Mesothelial cell of epicardium (in vitro differentiated cells): ENCODE measurements around the gene TFAP2B. TPM values are rescaled to one million over a fixed set of nuclear protein-coding genes. Genes with fewer than 3 reads are reported as not detected.
A peak's percentile ranks its signal among the peaks of the same experiment; 100 is the strongest.

Experiments used
- DNase-seq, 2 experiments: peaks; one replicate each; pipeline ENCODE4 v3.0.0; 2021; ENCODE audit warnings: low spot score in 2 of 2; ENCODE audit not compliant: unreplicated experiment in 2 of 2
- H3K27ac Mint-ChIP-seq: 2 replicates; pipeline ENCODE4 v1.8.0; 2021; ENCODE audit warnings: mixed read lengths
- H3K27me3 Mint-ChIP-seq: 2 replicates; pipeline ENCODE4 v1.8.0; 2021; ENCODE audit warnings: low read depth, mixed read lengths
- H3K36me3 Mint-ChIP-seq: 2 replicates; pipeline ENCODE4 v1.8.0; 2021; ENCODE audit warnings: mixed read lengths
- H3K4me1 Mint-ChIP-seq: 2 replicates; pipeline ENCODE4 v1.8.0; 2021; ENCODE audit warnings: mixed read lengths
- H3K4me3 Mint-ChIP-seq: 2 replicates; pipeline ENCODE4 v1.8.0; 2021; ENCODE audit warnings: mild to moderate bottlenecking, moderate library complexity, mixed read lengths
- H3K9me3 Mint-ChIP-seq: 2 replicates; pipeline ENCODE4 v1.8.0; 2021; ENCODE audit warnings: mixed read lengths
- total RNA-seq: library from RNA; stranded (reverse); gene quantifications from 3 replicates; pipeline ENCODE4 v1.2.1, GENCODE V29; 2021
- TF ChIP-seq, protein P1 (sequence below): fragments of 200-600 bp; sonication (generic); IDR thresholded peaks from one replicate; pipeline ENCODE4 v1.5.0; 2021; ENCODE audit warnings: antibody characterized with exemption; ENCODE audit not compliant: unreplicated experiment

The TFAP2B gene
- total RNA-seq, 1 donor from 2014 or later: 4.9 TPM

DNA sequence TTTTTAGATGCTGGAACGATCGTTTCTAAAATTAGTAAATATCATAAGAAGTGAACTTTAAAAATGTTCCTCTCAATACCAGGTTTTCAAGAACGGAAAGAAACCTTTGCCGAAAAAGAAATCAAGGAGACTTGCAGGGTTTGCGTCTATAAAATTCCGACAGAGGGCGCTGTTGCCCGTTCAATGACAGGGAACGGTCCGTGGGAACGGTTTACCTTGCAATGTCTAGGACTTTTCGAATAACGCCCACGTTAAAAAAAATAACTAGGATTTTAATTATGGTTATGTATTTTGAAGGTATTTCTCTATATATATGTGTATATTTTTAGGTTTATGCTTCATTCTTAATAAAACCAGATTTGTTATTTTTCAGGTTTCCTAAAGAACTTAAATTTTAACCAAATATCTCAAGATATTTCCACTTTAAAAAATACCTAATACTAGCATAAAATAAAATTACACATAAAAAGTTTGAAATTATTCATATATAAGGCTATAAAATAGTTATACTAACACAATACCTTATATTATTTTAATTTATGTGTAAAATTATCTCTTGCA lies 2.5 kb upstream of the TFAP2B start:
- Mint-ChIP-seq H3K36me3 (no peaks in the 10 kb centered on the region), H3K27ac (peak overlapping the region; percentile 68)

DNA sequence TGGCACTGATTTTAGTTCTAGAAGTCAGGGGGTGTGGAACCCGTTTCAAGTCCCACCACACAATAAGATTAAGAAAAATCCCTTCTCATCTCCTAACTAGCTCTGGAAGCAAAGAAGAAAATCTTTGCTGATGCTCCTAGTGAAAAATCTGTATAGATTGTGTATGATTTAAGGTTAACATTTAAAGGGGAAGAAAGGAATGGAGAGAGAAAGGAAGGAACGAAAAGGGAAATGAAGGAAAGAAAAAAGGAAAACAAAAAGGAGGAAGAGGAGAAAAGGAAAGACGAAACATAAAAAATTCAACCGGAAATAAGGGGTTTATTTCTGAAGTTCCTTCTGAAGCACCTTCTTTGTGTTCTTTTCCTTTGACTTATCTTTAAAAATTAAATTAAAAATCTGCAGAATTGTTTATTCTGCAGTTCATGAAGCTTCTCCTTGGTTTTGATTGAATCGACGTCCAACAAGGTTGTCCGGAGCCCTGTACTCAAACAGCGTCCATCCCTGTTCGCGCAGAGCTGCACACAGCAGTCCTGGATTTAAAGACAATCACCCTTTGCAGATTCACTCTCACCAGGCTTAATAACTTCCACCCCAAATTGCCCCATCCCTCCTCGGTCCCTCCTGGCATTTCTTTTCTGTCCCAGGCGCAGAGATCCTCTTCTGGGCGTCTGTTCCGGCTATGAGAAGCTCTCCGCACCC lies 1.6 kb upstream of the TFAP2B start:
- Mint-ChIP-seq H3K4me3 (no peak overlapping the region), H3K36me3 (no peaks in the 10 kb centered on the region), H3K27me3 (peaks cover 64% of the 10 kb centered on the region), H3K27ac (no peak overlapping the region), H3K9me3 (no peaks in the 10 kb centered on the region), H3K4me1 (peaks cover 24% of the 10 kb centered on the region)
- TF ChIP-seq, protein P1, sequence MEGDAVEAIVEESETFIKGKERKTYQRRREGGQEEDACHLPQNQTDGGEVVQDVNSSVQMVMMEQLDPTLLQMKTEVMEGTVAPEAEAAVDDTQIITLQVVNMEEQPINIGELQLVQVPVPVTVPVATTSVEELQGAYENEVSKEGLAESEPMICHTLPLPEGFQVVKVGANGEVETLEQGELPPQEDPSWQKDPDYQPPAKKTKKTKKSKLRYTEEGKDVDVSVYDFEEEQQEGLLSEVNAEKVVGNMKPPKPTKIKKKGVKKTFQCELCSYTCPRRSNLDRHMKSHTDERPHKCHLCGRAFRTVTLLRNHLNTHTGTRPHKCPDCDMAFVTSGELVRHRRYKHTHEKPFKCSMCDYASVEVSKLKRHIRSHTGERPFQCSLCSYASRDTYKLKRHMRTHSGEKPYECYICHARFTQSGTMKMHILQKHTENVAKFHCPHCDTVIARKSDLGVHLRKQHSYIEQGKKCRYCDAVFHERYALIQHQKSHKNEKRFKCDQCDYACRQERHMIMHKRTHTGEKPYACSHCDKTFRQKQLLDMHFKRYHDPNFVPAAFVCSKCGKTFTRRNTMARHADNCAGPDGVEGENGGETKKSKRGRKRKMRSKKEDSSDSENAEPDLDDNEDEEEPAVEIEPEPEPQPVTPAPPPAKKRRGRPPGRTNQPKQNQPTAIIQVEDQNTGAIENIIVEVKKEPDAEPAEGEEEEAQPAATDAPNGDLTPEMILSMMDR: no peak
- no peak for DNase-seq

More for the DNA sequence above, 2.5 kb upstream of the TFAP2B start:
- Mint-ChIP-seq H3K9me3 (no peaks in the 10 kb centered on the region), H3K4me3 (peak overlapping the region; percentile 90), H3K4me1 (peaks cover 17% of the 10 kb centered on the region), H3K27me3 (peaks cover 56% of the 10 kb centered on the region)
- TF ChIP-seq, protein P1: peak; percentile 93
- DNase-seq: peak; percentile 58 to 88

GRCh38 chr6:50817646-50817950 lies 1.1 kb upstream of the TFAP2B start:
- no peaks in the 10 kb centered on the region for H3K9me3 Mint-ChIP-seq
- no peak for DNase-seq
- H3K27ac Mint-ChIP-seq: no peak overlapping the region
- TF ChIP-seq, protein P1: no peak
- H3K27me3 Mint-ChIP-seq: peaks cover 69% of the 10 kb centered on the region
- H3K36me3 Mint-ChIP-seq: no peaks in the 10 kb centered on the region
- no peak overlapping the region for H3K4me3 Mint-ChIP-seq
- H3K4me1 Mint-ChIP-seq: peaks cover 28% of the 10 kb centered on the region

DNA sequence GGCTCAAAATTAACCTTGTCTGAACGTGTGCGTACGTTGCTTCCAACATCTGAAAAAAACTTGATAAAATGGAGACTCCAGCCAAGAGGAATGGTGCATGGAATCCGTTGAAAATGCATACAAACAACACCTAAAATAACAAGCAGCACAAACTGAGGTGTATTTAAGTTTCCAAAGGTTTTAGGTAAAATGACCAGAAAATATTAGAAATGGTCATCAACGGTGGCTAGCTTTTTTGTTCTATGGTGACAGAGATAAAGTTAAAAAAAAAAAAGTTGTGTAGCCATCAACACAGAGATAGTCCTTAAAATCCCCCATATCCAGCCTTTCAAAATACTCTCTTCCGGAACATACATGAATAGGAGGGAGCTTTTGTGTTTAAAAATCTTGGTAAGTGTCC lies 651 bp upstream of the TFAP2B start:
- H3K4me3 Mint-ChIP-seq: no peak overlapping the region
- TF ChIP-seq, protein P1: no peak
- H3K36me3 Mint-ChIP-seq: no peaks in the 10 kb centered on the region
- DNase-seq: no peak
- H3K9me3 Mint-ChIP-seq: no peaks in the 10 kb centered on the region
- peaks cover 30% of the 10 kb centered on the region for H3K4me1 Mint-ChIP-seq
- no peak overlapping the region for H3K27ac Mint-ChIP-seq
- H3K27me3 Mint-ChIP-seq: peaks cover 74% of the 10 kb centered on the region

DNA sequence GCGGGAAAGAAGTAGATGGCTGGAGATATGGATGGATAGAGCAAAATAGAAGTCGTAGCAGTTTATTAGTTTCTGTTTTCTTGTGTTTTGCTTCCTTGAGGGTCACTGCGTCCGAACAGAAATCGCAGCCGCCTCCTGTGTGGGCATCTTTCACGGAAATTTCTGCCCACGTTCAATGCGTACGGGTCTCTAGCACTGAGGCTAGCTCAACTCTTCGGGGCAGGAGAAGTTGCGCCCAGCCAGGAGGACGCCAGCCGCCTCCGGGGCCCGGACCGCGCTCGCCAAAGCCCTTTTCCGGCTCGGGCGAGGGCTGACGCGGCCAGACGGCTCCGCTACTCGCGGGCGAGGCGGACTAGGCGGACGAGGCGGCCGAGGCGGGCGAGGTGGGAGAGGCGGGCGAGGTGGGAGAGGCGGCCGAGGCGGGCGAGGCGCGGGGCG lies 814 bp downstream of the TFAP2B start:
- Mint-ChIP-seq H3K4me3 (peak overlapping the region; percentile 80), H3K4me1 (peaks cover 41% of the 10 kb centered on the region), H3K36me3 (no peaks in the 10 kb centered on the region), H3K9me3 (no peaks in the 10 kb centered on the region), H3K27ac (peak overlapping the region; percentile 63), H3K27me3 (peaks cover 79% of the 10 kb centered on the region)
- TF ChIP-seq, protein P1: no peak
- DNase-seq: peak in 1 of 2 experiments; percentile 64
